Tibial nerve (tissue), 4 donors: Measurements from ENCODE around the gene ASTN2. TPM values are rescaled to one million over a fixed set of nuclear protein-coding genes. Genes with fewer than 3 reads are reported as not detected.

Experiments used
- DNase-seq, 2 donors: peaks; one replicate each; pipeline ENCODE4 v3.0.0-alpha.2; 2019; ENCODE audit warnings: low spot score in 2 of 2
- H3K27ac ChIP-seq, 4 donors: fragments of 200-600 bp; sonication (generic) in 3 of 4; one replicate each; pipeline ENCODE4 v1.5.1; 2017 to 2019; ENCODE audit warnings: mild to moderate bottlenecking in 1 of 4
- H3K27me3 ChIP-seq, 2 donors: fragments of 200-600 bp; sonication (generic) in 1 of 2; one replicate each; pipeline versions ENCODE4 v1.5.1 to v1.6.0; 2017 to 2019
- H3K36me3 ChIP-seq, 3 donors: fragments of 200-600 bp; sonication (generic); one replicate each; pipeline ENCODE4 v1.5.1; 2018 to 2019
- H3K4me1 ChIP-seq, 4 donors: fragments of 200-600 bp; sonication (generic) in 3 of 4; one replicate each; pipeline ENCODE4 v1.5.1; 2017 to 2019
- H3K4me3 ChIP-seq, 4 donors: fragments of 200-600 bp; sonication (generic) in 3 of 4; one replicate each; pipeline ENCODE4 v1.5.1; 2017 to 2019; ENCODE audit warnings: mild to moderate bottlenecking in 1 of 4, moderate library complexity in 1 of 4
- H3K9me3 ChIP-seq, 4 donors: fragments of 200-600 bp; sonication (generic) in 3 of 4; one replicate each; pipeline ENCODE4 v1.5.1; 2017 to 2019
- EP300 ChIP-seq, 2 donors: sonication (generic); formaldehyde crosslinking; IDR thresholded peaks; one replicate each; pipeline ENCODE4 v1.6.1; 2017; ENCODE audit warnings: antibody characterized with exemption in 2 of 2, mild to moderate bottlenecking in 1 of 2
- POLR2A ChIP-seq, 2 donors: fragments of 450-650 bp; IDR thresholded peaks; one replicate each; pipeline ENCODE4 v1.6.1; 2017; ENCODE audit warnings: antibody characterized with exemption in 2 of 2, mild to moderate bottlenecking in 2 of 2, moderate library complexity in 2 of 2
- WGBS, 2 donors: methylation state at CpG; one replicate each; pipeline ENCODE4 v1.1.5; 2018; 5-methylcytosine and 5-hydroxymethylcytosine counted together
- total RNA-seq, 4 donors: library from RNA; depleted of rRNA; stranded (reverse); fragments of >200 nt; gene quantifications; one replicate each; pipeline ENCODE4 v1.1.0, GENCODE V29; 2016
- TF ChIP-seq, protein P1 (sequence below), 5 experiments: fragments of 200-600 bp in 3 of 5; fragments of 450-650 bp in 2 of 5; sonication (generic) in 3 of 5; IDR thresholded peaks; one replicate each; pipeline ENCODE4 v1.5.1; 2016 to 2019; ENCODE audit warnings: antibody characterized with exemption in 5 of 5, mild to moderate bottlenecking in 3 of 5, moderate library complexity in 2 of 5

ASTN2 gene
- total RNA-seq, 4 donors from 2014 or later: 9.0 to 14.9 (median 12.3) TPM

DNA sequence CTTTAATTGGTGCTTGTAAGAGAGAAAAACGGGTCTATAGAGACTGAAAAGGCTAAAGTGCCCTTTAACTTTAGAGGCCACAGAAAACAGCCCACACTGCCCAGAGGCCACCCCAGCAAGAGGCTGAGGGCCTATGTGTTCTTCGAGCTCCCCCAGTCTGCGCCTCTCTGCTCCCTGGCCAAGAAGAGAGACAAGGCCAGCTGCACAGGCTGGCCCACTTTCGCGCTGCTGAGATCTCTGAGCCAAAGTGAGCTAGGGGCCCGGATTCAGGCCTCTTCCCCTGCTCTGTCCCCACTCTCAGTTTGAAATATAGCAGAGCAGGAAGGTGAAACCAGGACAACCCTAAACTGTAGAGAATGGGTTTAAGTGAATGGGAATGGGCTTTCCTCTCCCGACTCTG lies 859.7 kb downstream of the ASTN2 start:
- H3K4me1 ChIP-seq: peaks cover 0 to 11% (median 0%) of the 10 kb centered on the region in 4 donors
- H3K9me3 ChIP-seq: no peaks in the 10 kb centered on the region
- H3K36me3 ChIP-seq: no peaks in the 10 kb centered on the region
- no peaks in the 10 kb centered on the region for H3K27me3 ChIP-seq
- H3K27ac ChIP-seq: peak overlapping the region in 1 of 4 donors; percentile 21
- H3K4me3 ChIP-seq: no peak overlapping the region
- no peak for DNase-seq
- TF ChIP-seq, protein P1, sequence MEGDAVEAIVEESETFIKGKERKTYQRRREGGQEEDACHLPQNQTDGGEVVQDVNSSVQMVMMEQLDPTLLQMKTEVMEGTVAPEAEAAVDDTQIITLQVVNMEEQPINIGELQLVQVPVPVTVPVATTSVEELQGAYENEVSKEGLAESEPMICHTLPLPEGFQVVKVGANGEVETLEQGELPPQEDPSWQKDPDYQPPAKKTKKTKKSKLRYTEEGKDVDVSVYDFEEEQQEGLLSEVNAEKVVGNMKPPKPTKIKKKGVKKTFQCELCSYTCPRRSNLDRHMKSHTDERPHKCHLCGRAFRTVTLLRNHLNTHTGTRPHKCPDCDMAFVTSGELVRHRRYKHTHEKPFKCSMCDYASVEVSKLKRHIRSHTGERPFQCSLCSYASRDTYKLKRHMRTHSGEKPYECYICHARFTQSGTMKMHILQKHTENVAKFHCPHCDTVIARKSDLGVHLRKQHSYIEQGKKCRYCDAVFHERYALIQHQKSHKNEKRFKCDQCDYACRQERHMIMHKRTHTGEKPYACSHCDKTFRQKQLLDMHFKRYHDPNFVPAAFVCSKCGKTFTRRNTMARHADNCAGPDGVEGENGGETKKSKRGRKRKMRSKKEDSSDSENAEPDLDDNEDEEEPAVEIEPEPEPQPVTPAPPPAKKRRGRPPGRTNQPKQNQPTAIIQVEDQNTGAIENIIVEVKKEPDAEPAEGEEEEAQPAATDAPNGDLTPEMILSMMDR (IDR thresholded peaks at IDR 0.05): no peak
- TF ChIP-seq EP300 (IDR thresholded peaks at IDR 0.05): no peak
- TF ChIP-seq POLR2A (IDR thresholded peaks at IDR 0.05): no peak
- whole genome bisulfite sequencing, 2 donors: 58 to 70% methylated on average over 7 of the region's 7 CpGs

DNA sequence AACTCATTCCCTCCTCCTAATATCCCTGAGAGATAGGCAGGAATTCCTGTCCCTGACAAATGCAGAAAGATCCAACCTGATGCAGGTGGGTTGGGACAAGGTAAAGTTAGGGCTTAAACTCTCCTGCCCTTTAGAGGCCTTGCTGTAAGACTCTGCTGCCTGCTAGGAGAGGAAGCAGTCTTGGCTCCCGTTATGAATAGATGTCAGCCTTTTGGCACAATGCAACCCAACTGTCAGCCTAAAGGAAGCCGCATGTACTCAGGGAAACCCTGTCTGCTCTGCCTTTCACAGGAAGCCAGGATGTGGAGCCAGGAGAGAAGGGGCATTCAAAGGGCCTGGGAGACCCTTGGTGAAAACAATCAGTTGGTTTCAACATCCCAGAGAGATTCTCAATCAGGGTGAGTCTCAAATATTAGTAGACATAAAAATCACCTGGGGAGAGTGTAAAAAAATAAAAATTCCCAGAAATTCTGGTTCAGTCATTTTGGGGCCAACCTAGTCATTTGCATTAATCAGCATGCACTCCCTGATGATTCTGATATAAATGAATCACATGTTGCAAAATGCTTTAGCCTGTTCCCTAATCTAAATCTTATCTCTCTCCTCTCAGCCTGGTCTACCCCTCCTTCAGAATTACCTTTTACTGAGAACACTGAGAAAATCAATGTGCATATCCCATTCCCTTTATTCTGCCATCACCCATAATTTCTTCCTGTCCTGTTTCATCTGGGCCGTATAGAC lies 864.0 kb downstream of the ASTN2 start:
- TF ChIP-seq POLR2A (IDR thresholded peaks at IDR 0.05): no peak
- TF ChIP-seq, protein P1 (IDR thresholded peaks at IDR 0.05): no peak
- TF ChIP-seq EP300 (IDR thresholded peaks at IDR 0.05): no peak
- Histone ChIP-seq H3K4me3 (no peak overlapping the region), H3K4me1 (peaks cover 0 to 22% (median 4%) of the 10 kb centered on the region in 4 donors), H3K27ac (no peak overlapping the region), H3K9me3 (no peaks in the 10 kb centered on the region), H3K27me3 (no peaks in the 10 kb centered on the region), H3K36me3 (no peaks in the 10 kb centered on the region)
- 41 to 45% methylated on average over 3 of the region's 3 CpGs for WGBS, 2 donors
- no peak for DNase-seq

DNA sequence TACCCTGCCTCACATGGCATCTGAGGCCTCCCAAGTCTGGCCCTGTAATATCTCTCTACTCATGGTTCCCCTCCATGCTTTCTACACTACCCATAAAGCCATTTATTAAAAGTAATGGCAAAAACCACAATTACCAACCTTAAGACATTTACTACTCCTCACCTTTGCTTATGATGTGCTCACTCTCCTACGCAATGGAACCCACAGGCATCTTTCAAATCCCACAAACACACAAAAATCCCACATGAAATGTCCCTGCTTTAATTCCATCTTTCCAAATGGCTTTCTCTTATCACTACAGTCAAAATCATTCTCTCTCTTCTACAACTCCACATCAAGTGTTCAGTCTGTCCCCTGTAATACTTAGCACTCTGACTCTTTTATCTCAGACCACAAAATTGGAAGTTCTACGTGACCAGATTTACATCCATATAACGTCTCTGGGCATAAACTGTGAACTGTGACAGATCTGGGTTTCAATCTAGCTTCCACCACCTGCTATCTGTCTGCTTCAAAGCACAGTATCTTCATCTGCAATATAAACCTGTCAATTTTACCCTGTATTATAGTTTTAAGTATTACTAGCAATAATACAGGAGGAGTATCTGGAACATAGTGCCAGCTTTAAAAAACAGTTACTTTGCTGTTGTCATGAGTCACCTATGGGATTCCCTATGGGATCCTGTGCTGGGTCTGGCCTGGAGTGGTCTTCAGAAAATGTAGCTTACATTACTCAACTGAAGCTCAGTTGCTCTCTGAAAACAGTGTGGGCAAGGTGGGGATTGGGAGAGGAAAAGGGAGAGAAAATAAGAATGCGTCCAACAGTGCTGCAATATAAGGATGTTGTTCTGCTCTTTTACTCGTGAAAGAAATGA lies 864.8 kb downstream of the ASTN2 start:
- H3K27ac ChIP-seq: no peak overlapping the region
- H3K27me3 ChIP-seq: no peaks in the 10 kb centered on the region
- DNase-seq: no peak
- 82 to 86% methylated on average over 5 of the region's 5 CpGs for WGBS, 2 donors
- H3K4me1 ChIP-seq: peaks cover 0 to 18% (median 4%) of the 10 kb centered on the region in 4 donors
- no peaks in the 10 kb centered on the region for H3K9me3 ChIP-seq
- TF ChIP-seq POLR2A (IDR thresholded peaks at IDR 0.05) (no peak), EP300 (IDR thresholded peaks at IDR 0.05) (no peak)
- TF ChIP-seq, protein P1 (IDR thresholded peaks at IDR 0.05): no peak
- H3K36me3 ChIP-seq: no peaks in the 10 kb centered on the region
- H3K4me3 ChIP-seq: no peak overlapping the region

DNA sequence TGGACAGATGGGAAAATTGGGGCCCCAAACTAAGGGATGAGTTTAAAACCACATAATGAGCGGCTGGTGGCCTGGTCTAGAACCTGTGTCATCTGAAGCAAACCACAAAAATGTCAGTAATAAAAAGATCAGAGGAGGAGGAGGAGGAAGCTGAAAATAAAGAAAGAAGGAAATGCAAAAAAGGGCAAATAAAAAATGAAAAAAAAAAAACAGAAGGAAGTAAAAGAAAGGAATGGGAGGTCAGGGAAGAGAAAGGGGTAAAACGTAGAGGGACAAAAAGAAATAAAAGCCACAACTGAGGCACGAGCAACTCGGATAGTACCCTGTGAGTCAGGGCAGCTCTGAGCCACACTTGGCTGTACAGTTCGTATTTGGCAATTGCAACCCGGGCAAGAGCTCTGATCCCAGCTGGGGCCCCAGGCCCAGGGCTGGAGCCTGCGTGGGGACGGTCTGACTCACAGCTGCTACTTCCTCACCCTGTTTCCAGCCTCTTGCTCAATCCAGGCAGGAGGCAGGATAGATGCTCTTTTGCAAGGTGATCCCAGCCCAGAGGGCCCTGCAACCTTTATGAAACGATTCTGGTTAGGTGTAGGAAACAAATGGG lies 865.7 kb downstream of the ASTN2 start:
- H3K4me3 ChIP-seq: no peak overlapping the region
- no peaks in the 10 kb centered on the region for H3K27me3 ChIP-seq
- 45% methylated on average over 9 of the region's 9 CpGs for WGBS, 2 donors
- no peaks in the 10 kb centered on the region for H3K9me3 ChIP-seq
- peak; percentile 26 to 38 for DNase-seq
- peaks cover 0 to 16% (median 4%) of the 10 kb centered on the region in 4 donors for H3K4me1 ChIP-seq
- H3K27ac ChIP-seq: peak overlapping the region in 1 of 4 donors; percentile 2
- TF ChIP-seq EP300 (IDR thresholded peaks at IDR 0.05): peak in 1 of 2 donors; percentile 37
- TF ChIP-seq, protein P1 (IDR thresholded peaks at IDR 0.05): no peak
- H3K36me3 ChIP-seq: no peaks in the 10 kb centered on the region
